Stromal cell of bone marrow (primary cell): Measurements from ENCODE around the gene NR6A1.

Experiments used
- DNase-seq: peaks from one replicate; pipeline ENCODE4 v3.0.0-alpha.2; 2012; ENCODE audit warnings: low read depth

NR6A1 gene

DNA sequence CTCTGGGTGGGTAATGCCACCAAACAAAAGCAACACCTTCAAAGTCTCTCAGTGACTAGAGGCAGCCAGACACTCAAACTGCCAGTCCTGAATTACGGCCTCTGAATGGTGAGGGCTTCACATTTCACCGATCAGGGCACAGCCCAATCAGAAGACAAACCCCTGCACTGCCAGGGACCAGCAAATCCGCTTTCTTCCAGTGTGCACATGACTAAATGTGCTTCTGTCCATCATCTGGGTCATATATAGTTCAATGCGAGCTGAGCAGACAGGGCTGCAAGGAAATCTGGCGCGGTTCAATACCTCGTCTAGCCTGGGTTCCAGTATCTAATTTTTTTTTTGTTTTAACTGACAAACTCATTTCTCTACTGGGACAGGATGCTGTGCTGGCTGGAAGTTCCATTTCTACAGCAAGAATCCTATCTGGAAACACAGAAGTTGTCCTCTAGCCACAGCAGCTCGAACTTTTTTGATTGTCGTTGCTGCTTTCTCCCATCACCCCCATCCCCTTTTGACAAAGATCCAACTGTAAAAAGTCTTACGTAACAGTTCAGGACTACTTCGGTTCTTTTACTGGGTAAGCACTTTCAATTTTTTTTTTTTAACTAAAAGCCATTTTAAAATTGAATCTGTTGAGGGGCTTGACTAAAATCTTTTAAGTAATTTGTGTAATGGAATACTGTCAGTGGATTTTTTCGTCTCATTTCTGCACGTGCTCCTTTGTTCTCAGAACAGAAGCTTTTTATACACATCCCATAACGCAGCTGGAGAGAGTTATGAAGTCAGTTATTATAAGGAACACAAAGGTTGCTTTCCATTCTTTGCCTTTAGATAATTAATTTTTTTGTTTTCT lies 112.7 kb downstream of the NR6A1 start:
- DNase-seq, result peak; percentile 86

DNA sequence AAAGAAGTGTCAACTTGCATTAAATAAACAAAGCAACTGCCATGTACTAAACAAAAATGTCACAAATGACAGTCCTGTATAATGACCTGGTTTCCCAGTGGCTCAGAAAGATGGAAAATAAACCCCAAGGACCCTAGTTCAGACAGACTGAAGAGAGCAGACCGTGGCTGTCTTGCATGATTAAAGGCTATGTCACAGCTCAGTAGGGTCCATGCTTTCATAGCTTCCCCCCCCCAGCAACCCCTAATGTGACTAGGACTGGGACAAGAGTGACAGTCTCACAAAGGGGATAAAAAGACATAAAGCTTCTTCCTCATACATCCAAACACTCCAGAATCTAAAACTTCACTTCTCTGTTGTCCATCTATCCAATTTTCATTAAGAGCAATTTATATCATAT lies 113.6 kb downstream of the NR6A1 start:
- no peak for DNase-seq

DNA sequence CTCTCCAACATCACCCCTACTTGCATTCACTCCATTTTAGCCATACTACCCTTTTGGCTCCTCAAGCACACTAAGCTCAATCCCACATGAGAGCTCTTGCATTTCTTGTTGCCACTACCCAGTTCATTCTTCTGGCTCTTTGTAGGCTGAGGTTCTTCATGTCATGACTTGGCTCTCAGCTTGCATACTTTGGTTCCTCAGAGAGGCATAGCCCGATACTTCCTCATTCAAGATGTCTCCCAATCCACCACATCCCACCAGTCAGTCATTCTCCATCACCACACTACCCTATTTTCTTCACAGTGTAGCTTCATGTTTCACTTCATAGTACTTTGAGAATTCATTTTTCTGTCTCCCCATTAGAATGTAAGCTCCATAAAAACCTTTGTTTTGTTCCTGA lies 116.7 kb downstream of the NR6A1 start:
- no peak for DNase-seq

DNA sequence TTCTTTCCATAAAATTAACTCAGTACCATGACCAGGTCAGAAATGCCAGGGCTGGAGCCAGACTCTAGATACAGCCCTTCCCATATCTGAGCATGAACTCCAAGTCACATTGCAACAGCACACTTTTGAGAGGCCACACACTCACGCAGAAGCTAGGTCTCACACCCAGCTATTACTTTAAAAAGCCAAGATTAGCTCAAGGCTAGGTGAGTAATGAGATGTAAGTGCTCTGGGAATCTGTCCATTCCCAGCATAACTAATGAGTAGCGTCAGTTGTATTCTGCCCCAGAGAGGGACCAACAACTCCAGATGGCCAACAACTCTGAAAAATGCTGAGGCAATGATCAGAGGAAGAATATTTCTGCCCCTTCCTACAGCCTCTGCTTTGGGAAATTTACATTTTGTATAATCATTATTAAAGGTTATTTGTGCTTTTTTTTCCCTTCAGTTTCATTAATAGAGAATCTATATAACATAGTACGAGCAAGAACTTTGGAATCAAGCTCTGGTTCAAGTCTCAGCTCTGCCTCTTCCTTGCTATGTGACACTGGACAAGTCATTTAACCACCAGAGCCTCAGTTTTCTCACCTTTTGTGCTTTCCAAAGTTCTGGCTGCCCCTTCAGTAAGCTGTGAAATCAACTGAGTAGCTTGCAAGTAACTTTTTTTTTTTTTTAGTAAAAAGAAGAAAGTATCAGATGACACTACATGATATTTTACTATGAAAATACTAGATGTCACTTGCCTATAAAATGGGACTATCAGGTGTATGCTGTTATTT lies 118.3 kb downstream of the NR6A1 start:
- no peak for DNase-seq

DNA sequence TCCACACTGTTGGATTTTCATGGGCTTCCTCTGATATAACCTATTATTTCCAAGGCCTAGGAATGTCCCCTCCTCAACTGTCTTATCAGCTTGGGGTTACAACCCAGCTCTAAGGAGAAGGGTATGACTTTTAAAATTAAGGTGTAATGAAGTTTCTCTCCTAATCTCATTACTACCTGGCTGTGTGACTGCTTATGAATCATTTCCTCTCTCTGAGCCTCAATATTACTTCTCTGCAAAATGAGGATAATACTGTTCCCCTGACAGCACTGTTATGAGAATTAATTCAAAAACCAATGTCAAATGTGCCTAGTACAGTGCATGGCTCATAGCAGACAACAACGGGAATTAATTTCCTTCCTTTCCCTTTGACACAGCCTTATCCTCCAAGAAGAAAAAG lies 118.9 kb downstream of the NR6A1 start:
- no peak for DNase-seq

DNA sequence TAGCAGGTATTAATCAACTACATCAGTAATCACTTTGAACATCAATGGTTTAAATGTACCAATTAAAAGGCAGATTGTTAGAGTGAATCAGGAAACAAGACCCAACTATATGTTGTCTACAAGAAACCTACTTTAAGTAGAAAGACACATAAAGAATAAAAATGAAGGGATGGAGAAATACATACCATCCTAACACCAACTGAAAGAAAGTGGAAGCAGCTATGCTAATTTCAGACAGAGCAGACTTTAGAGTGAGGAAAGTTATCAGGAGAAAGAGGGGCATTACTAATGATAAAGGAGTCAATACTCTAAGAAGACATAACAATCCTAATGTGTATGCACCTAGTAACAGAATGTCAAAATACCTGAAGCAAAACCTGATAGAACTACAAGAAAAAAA lies 125.8 kb downstream of the NR6A1 start:
- DNase-seq, result no peak

DNA sequence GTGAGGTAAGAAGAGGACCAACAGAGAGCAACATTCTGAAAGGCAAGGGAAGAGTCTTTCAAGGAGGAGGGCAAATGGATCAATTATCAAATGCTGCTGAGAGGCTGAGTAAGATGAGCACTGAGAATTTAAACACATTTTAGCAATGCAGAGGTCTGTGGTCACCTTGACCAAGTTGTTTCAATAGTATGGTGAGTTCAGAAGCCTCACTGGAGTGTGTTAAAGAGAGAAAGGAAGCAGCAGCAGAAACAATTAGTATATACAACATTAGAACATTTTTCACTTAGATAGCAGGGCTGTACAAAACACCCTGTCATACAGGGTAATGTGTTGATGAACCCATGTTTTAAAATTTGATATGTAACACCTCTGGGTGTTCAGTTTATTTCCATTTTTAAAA lies 131.5 kb downstream of the NR6A1 start:
- DNase-seq, result no peak

DNA sequence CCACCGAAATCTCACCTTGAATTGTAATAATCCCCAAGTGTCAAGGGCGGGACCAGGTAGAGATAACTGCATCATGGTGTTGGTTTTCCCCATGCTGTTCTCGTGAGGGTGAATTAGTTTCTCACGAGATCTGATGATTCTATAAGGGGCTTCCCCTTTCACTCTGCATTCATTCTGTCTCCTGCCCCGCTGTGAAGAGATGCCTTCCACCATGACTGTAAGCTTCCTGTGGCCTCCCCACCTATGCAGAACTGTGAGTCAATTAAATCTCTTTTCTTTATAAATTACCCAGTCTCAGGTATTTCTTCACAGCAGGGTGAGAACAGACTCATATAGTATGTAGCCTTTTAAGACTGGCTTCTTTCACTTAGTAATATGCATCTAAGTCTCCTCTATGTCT lies 135.8 kb downstream of the NR6A1 start:
- no peak for DNase-seq

DNA sequence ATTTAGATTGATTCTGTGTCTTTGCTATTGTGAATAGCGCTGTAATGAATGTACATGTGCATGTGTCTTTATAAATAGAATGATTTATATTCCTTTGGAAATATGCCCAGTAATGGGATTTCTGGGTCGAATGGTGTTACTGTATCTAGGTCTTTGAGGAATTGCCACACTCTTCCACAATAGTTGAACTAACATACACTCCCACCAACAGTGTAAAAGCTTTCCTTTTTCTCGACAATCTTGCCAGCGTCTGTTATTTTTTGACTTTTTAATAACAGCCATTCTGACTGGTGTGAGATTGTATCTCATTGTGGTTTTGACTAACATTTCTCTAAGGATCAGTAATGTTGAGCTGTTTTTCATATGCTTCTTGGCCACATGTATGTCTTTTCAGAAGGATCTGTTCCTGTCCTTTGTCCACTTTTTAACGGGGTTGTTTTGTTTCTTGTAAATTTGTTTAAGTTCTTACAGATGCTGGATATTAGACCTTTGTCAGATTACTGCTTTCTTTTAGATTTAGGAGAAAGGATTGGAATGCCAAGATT lies 139.0 kb downstream of the NR6A1 start:
- DNase-seq, result peak; percentile 32

DNA sequence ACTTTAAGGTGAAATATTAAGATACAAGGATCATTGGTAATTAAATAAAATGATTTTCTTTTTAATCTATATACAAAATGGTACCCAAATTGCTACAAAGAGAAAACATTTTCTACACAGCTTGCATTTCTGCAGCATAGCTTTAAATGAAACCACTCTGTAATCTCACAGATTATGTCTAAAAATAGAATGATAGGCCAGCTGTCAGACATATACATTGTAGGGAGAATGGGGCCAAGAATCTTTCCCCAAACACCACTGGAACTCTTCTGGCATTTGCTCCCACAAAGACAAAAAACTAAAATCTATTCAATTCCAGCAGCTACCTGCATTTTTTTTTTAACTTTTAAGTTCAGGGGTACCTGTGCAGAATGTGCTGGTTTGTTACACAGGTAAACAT lies 139.8 kb downstream of the NR6A1 start:
- no peak for DNase-seq

DNA sequence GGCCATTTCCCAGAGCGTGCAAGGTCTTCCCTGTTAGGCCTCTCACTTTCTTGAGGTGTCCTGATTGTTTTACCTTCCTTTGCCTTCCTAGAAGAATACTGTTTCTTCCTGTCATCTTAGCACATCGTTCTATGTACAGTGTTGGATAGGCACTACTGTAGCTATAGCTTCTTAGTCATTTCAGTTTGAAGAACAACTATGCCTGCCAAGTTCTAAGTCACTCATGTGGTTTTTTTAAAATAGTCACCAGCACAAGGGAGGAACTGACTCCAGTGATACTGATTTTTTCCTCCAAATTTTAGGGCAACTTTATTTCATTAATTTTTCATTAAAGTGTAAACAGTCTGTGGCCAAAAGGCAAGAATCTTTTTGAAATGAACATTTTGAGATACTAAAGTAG lies 141.5 kb downstream of the NR6A1 start:
- DNase-seq, result peak; percentile 71

DNA sequence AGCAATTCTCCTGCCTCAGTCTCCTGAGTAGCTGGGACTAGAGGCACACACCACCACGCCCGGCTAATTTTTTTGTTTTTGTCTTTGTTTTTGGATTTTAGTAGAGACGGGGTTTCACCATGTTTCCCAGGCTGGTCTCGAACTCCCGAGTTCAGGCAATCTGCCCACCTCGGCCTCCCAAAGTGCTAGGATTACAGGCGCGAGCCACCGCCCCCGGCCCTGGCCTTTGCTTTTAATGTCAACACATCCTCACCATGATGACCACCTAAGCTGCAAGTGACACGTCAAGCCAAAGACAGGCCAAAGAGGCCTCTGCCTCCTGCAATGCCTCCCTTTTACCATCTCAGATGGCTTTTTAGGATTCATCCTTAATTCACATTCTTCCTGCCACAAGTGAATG lies 142.4 kb downstream of the NR6A1 start:
- no peak for DNase-seq

DNA sequence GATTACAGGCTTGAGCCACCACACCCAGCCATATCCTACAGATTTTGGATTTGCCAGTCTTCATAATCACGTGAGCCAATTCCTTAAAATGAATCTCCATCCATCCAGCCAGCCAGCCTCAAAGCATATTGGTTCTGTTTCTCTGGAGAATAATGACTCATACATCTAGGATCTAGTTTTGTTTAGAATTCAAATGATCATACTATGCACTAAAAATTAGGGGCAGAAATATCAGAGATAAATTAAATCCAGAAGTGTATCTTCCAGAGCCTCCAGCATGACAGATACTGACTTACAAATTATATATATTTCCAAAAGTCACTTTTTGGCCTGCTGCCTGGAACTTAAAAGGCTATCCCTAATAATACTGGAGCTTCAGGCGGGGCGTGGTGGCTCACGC lies 144.8 kb downstream of the NR6A1 start:
- DNase-seq, result peak; percentile 35

DNA sequence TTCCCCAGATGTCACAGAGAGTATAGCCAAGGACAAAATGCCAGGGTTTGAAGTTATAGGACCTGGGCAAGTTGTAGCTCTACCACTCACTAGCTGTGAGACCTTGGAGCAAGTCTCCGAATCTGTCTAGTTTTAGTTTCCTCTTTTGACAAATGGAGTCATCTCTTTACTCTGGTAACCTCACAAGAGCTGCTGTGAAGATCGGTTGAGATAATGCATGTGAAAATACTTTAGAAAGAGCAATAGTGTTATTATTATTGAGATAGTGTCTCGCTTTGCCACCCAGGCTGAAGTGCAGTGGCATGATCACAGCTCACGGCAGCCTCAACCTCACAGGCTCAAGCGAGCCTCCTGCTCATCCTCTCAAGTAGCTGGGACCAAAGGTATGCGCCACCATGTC lies 146.0 kb downstream of the NR6A1 start:
- no peak for DNase-seq

DNA sequence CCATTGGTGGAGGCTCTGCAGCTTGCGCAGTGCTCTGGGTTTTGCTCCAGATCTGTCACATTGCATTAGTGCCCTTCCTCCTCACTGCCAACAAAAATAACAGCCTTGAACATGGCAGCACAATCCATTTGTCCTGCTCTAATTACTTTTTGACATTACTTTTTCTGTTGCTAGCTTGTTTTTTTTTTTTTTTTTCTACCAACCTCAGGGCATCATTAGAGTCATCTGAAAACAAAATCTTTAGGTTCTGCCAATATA lies 146.4 kb downstream of the NR6A1 start:
- DNase-seq, result no peak

DNA sequence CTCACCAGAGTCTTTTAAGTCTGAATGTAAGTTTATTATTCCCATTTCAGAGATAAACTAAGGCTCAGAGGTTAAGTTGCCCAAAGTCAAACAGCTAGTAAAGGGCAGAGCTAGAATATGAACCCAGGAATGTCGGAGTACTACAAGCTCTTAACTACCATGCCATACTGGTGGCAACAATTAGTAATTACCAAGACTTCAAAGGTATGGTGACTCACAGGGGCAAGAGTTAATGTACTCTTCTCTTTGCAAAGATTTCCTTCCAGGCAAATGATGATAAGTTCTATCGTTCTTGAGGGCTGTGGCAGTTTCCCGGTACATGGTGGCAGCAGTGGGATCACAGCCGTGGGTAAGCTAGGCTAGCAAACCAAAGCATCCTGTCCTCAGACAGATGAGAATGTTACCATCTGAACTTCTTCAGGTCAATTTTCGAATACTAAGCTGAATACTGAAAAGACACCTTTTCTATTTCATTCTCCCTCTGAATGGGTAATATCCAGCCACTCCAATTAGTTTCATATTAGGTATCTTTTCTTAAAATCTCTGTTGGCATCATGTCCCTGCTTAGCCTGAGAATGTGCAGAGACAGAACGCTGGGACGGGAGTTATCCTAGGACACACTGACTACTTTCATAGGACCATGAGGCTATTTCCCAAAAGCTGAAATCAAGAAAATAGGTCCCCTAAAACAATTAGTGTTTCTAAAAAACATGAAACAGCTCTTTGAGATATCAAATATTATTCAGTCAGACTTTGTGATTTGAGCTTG lies 147.0 kb downstream of the NR6A1 start:
- DNase-seq, result no peak

DNA sequence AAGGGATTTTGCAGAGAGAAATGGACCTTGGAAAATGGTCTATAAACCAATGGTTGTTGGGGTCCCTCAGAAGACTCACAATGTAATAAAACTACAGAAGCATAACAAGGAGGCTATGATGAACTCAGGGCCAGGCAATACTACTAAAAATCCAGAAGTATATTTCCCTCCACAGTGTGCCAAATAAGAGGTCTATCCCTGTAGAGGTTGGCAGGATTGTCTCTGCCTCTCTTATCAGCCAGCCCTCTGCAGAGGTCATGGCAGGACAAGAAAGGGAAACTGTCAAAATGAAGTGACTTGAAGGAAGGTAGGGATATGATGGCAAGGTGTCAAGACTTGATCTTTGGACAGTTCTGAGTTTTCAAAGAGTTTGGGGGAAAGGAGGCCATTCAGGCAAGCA lies 148.2 kb downstream of the NR6A1 start:
- DNase-seq, result no peak

DNA sequence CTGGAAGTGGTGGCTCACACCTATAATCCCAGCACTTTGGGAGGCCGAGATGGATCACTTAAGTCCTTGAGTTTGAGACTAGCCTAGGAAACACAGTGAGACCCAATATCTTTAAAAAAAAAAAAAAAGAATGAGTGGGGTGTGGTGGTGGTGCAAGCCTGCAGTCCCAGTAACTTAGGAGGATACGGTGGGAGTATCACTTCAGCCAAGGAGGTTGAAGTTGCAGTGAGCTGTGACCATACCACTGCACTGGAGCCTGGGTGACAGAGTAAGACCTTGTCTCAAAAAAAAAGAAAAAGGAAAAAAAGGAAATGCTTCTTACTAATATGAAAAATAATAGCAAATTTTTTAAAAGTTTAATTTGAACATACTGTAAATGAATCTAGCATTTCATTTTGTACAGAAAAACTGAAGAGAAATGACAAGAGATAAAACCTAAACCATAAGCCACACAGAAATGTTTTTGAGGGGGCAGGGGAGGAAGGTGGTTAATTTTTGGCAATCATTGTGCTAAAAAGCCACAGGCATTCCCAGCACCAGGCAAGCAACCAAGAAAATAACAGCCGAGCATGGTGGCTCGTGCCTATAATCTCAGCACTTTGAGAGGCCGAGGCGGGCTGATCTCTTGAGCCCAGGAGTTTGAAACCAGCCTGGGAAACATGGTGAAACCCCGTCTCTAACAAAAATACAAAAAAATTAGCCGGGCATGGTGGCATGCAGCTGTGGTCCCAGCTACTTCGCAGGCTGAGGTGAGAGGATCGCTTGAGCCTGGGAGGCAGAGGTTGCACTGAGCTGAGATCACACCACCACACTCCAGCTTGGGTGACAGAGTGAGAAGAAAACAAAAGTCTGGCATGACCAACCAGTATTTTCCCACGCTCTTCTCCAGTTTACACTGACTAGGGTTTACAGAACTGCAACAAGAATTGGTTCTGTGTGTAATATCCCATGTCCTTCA lies 149.5 kb downstream of the NR6A1 start:
- DNase-seq, result peak; percentile 31

DNA sequence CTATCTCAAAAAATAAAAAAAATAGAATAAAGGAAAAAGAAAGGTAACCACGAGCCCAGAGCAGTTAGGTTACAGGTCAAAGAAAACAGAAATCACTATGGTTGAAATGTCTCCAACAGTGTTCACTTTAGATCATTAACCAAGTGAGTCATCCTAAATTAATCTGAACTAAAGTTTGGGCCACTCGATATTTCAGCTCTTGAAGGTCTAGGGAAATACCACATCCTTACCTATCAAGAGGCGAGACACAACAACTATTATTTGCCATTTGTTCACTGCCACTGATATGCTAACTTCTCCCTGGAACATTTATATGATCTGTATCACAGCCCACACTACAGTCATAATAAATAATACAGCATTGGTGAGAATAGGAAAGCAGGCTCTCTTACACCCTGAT lies 152.6 kb downstream of the NR6A1 start:
- DNase-seq, result no peak

DNA sequence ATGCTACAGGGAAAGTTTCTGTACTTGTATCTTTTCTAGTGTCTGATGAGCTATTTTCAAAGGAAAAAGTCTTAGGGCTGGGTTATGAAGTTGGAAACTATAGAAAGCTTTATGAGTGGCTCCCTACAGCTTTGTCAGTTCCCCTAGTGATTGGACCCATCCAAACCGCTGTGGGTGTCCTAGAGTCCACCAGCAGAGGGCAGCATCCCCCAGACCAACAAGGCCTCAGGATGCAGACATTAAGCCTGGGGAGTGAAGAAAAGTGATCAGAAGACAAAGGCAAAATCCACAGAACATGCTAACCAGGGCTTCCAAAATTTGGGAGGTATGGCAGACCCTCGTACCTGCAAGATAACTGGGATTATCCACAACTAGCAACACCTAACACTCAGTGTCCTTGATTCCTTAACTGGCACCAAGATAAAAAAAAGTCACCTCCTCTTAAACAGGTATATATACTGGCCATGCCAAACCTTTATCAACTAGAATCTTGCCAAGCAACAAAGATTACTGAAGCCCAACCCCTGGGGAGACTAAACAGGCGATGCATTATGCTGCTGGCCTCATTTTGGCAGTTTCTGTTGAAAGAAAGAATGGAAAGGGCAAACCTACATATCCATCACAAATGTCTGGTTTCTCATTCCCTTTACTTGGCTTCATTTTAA lies 153.5 kb downstream of the NR6A1 start:
- peak; percentile 50 for DNase-seq

DNA sequence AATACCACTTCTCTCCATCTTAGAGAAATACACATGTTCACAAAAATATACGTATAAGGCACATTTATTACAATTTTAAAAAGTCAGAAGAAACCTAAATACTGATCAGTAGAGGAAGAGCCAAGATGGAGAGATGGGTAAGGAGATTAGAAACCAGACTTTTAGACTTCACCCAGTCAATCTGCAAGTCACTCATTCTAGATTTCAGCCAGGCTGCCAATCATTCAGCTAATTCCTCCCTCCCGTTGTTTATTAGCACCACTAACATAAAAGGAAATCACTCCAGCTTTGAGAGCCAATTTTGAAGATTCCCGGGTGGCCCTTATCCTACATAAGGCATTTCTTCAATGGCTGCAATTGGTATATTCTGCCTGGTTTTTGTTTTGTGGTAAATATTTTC lies 154.2 kb downstream of the NR6A1 start:
- DNase-seq, result no peak
